GM23248 (cell line): Measurements from ENCODE around the gene TMEM204.

Source experiments
- EZH2 ChIP-seq: fragments of 200-600 bp; sonication (generic); IDR thresholded peaks from 2 replicates; pipeline ENCODE4 v1.6.1; 2018; ENCODE audit warnings: antibody characterized with exemption, mild to moderate bottlenecking; ENCODE audit not compliant: insufficient read depth, poor library complexity, severe bottlenecking
- EZH2phosphoT487 ChIP-seq: fragments of 200-600 bp; sonication (generic); IDR thresholded peaks from 2 replicates; pipeline ENCODE4 v1.6.1; 2018; ENCODE audit warnings: antibody characterized with exemption, moderate library complexity, mild to moderate bottlenecking, low read depth; ENCODE audit not compliant: insufficient read depth

- no peak for TF ChIP-seq EZH2
- no peak for TF ChIP-seq EZH2phosphoT487
Observed at GRCh38 chr16:1511662-1512569, 21.6 kb upstream of the TMEM204 start.
